Hematopoietic multipotent progenitor cell treated with erythropoietin and hydrocortisone succinate and interleukin-3 and kit ligand, for 15 days (in vitro differentiated cells): Measurements from ENCODE around the gene C1QTNF9B.

Experiments used
- DNase-seq: peaks from one replicate; pipeline ENCODE4 v3.0.0-alpha.2; 2015; ENCODE audit warnings: low spot score

Gene C1QTNF9B

DNA sequence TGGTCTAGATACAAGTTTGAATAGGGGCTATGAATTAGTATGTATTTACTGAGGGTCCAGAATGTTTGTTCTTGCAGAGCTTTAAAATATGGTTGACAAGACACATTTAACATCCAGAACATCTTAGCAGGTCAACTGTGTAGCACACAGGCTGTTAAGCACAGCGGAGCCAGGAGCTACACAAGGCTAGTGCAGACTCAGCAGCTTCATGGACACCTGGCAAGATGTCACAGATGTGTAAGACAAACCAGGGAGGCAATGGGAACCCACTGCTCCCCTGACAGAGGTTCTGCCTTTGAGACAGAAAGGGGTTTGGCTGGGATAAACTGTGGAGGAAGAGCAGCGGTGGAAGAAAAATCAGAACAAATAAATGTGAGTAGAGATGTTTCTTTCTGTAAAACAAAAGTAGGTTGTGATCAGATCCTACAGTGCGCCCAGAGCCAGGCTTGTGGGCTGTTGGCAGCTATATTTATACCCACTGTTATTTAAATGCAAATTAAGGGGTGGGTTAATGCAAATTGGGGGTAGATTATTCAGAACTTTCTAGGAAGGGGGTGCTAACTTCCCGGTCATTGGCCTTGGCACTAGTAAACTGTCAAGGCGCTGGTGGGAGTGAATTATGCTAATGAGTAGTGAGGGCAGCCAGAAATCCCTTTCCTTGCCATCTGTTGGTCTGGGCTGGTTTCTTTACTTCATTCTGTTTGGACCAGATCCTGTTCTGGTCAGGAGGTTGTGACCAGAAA lies 41.1 kb downstream of the C1QTNF9B start:
- DNase-seq = no peak

DNA sequence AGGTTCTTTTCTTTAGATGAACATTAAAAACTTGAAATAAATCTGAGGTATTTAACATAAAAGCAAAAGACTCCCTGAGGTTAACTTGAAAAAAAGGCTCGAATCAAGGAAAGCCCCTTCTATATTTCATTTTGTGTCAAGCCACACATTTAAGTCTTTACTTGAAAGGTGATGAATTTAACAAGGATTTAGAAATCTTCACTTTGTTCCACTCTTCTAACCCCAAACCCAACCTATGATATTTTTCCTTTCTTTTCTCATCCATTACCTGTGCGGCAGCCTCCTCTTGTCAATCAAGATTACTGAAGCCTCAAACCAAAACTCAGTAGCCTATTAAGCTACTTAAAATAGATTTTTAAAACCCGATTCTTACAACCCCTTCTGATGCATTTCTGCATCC lies 41.9 kb downstream of the C1QTNF9B start:
- no peak for DNase-seq

DNA sequence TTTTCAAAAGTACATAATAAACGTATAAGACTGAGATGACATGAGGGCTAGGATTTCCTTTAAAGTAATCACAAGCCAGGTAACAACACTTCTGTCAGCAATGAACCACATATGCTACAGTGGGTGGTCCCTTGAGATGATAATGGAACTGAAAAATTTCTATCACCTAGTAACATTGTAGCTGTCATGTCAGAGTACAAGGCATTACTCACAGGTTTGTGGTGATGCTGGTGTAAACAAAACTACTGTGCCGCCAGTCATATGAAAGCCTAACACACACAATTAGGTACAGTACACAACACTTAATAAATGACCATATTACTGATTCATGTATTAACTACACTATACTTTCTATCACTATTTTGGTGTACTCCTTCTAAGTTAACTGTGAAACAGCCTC lies 45.0 kb downstream of the C1QTNF9B start:
- no peak for DNase-seq

DNA sequence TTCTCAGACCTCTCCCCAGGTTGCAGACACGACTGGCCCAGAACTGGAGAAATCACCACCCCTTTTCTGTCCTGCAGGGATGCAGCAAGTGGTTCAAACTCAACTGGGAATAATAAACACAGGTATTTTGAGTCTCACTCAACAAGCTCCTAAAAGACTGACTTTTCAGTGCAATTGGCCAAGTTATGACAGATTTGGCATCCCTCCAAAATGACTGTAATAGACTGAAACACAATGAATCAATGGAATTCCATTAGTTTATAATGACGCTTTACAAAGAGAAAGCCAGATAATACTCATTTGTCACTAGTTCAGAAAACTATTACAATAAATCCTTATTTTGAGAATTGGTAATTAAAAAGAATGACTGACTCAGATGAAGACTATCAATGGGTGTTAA lies 46.2 kb downstream of the C1QTNF9B start:
- DNase-seq = no peak

DNA sequence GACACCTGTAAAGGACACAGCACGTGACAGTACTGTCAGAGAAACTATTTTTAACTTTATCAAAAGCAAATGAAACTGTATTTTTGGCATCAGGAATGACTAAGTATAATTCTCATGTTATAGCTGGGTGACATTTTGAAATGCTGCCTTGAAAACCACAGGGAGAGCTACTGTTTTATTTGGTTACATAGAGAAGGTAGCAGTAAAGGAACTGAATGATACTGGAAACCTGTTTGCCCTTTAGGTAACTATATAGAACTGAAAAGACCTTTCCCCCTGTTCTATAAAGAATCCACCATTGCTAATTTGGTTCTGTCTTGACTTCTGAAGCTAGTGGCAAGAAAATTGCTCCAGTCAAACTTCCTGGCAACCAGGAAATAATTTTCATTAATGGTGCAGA lies 47.2 kb downstream of the C1QTNF9B start:
- no peak for DNase-seq

DNA sequence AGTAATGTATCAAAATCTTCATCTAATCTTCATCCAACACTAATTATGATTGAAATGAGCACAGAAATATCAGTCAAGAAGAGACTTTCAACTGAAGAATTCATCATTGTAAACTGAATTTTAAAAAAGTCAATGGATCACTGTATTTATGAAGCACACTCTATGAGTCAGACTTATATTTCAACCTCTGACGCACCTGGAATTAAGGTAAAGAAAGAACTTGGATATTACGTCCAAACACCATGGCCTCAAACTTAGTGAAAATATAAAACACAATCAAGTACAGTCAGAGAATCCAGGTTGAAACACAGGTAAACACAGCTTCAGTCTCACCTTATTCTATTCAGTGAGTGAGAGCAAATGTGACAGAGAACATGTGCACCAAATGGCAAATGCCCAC lies 47.6 kb downstream of the C1QTNF9B start:
- DNase-seq = no peak

DNA sequence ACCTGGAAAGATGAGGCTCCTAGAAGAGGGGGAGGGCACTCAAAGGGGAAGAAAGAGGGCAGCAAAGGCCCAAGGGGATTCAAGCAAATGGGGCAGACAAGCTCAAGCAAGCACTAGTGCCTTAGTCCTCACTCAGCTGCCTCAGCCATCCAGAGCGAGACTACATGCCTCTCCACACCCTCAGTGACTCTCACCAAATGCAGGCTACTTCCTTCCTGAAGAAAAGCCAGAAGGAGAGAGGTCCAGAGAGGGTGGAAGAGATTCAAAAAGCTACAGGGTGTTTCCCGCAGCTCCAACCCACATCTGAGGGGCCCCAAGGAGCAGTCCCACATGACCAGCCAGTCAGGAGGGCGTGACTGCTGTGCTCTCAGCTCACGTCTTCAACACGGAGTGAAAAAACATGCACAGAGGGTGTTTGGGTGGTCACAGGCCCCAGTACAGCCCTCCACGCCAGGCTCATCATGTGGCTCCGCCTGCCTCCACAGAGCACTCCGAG lies 48.6 kb downstream of the C1QTNF9B start:
- no peak for DNase-seq

DNA sequence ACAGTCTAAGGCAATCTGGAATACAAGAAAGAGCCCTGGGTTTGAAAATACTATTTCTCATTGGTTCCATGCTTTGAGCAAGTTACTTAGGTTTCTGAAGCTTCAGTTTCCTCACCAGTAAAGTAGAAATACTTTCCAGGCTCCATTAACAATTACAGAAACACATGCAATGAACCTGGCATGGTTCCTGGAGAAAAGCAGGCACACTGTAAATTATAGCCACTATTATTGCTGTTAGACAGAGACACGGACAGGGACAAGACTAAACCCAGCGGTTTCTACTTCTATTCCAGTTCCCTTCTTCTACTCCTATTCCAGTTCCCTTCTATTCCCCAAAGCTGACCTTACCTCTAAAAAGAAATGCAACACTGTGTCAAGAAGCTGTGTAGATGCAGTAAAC lies 49.3 kb downstream of the C1QTNF9B start:
- DNase-seq = no peak

DNA sequence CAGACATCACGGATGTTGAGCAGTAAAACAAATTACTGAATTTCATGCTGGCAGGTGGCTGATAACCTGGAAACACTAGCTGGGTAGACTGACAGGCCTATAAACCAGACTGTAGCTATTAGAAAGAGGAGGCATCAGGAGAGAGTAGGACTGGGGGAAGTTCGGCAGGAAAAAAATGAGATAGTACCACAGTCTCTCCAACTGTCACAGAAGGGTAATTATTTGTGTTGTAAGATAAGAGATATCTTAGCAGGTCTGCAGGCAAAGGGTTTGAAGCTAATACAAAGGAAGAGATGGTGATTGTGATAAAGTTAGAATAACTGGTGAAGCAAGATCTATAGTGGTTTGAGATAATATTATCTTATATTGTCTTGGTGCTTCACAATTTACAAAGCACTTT lies 49.8 kb downstream of the C1QTNF9B start:
- DNase-seq = no peak

DNA sequence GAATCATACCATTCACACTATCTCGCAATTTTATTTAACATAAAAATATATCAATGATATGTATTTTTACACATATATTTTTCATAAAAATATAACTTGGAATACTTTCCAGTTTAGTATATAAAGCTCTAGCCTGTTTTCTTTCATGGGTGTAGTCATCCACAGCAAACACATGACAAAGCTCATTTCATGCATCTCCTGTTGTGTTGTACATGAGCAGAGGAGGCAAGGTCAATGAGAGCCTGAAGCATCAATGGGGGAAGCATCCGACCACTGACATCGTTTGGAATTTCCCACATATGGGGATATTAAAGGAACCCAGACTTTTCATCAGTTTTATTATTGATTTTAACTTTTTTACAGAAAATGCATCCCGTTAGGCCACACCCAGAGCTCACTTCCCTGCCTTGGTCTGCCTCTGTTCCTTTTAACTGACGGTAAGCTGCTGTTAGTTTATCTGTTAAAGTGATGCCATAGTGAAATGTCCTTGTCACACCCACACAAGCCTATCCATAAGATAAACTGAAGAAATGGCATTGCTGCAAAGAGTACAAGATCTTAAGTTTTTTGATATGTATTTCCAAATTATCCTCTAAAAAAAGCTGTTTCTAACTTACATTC lies 52.1 kb downstream of the C1QTNF9B start:
- DNase-seq = peak; percentile 13

DNA sequence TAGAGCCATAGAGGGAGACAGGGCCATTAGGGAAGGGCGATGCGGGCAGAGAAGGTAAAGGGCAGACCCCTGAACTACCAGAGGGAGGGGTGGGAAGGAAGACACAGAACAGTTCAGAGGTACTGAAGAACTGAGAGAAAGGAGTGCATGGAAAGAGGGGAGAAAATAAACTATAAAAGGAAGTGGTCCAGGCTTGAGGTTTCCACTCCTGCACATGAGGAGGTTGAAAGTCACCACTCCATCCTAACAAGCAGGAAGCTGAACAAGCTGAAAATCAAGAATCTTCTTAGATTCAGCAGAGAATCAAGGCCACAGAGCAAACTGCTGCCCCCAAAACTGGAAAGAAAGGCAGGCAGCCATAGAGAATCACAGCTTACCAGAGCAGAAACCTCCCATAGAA lies 53.2 kb downstream of the C1QTNF9B start:
- DNase-seq = no peak

DNA sequence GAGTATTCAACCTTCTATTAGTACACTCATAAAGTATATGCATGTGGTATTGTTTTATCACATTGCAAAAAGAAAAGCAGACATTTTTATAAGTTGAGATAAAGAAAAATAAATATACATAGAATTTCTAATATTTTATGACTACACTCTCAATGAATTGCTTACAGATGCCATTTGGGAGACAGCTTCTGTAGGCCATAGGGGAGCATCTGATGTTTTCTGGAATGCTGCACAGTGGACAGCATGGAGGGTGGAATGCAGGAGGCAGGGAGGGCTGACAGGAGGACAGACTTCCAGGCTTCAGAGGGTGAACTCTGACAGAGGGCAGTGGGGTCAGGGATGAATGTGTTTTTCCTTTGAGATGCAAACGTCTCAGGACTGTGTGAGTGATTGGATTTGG lies 53.9 kb downstream of the C1QTNF9B start:
- DNase-seq = no peak

DNA sequence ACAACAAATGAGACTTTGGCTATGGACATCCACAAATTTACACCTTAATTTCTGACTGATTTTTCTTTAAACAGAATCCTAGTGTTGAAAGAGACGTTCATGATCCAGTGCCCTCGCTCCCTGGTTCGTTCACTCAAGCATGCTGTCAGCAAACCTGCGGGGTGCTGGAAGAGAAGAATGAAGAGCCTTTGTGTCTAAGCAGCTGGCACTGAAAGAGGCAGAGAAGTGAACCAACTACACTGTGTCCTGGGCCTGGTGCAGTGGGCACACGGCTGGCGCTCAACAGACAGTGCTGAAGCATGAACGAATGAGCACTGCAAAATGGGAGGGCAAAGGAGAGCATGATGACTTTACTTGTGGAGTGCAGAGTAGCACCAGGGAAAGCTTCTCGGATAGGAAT lies 54.9 kb downstream of the C1QTNF9B start:
- no peak for DNase-seq
